Erythroblast (primary cell): Measurements from ENCODE around the gene CDHR2.

Experiments used
- GATA1 ChIP-seq: IDR thresholded peaks from 2 replicates; pipeline ENCODE4 v1.6.1; 2011; ENCODE audit warnings: low read depth, mild to moderate bottlenecking, control low read depth, low read length, moderate library complexity
- POLR2A ChIP-seq: IDR thresholded peaks from 2 replicates; pipeline ENCODE4 v1.6.1; 2011; ENCODE audit warnings: mild to moderate bottlenecking, low read length

DNA sequence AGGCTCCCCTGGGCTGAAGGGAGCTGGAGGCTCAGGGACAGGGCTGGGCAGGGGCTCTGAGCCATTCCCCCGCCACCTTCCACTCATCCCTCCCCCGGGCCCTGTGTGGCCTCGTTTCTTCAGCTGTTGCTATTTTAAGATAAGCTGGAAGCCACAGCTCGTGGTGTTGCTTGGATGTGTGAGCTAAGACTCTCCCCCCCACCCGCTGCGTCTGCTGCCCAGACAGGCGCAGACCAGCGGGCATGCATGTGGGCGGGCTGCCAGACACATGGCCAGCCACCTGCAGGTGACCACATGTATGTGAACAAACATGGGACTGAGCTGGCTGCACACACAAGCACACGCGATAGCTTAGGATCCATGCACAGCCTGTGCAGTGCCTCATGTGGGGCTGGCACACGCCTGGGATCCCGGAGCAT, 72.5 kb downstream of the CDHR2 start:
- no peak for TF ChIP-seq POLR2A
- TF ChIP-seq GATA1 = no peak
